AG04450 (cell line): Measurements from ENCODE around the gene RAD23B. TPM values are rescaled to one million over a fixed set of nuclear protein-coding genes. Genes with fewer than 3 reads are reported as not detected.

Experiments
- polyA plus RNA-seq: library from polyadenylated mRNA; depleted of rRNA; stranded (reverse); fragments of >200 nt; gene quantifications from 2 replicates; pipeline ENCODE4 v1.2.3, GENCODE V29; 2011; rRNA removed

Gene RAD23B
- polyA plus RNA-seq, 1 experiment, result 224 TPM

Other genes with a start within 250 kb of the RAD23B start
- 3.1 TPM in 2 replicates for gene KLF4, start 206.5 kb downstream of the RAD23B start, polyA plus RNA-seq